ENCODE data around the gene PRXL2A. TPM values are rescaled to one million over a fixed set of nuclear protein-coding genes. Genes with fewer than 3 reads are reported as not detected.

PRXL2A gene
- total RNA-seq, 1 donor from 2014 or later, result 29.9 TPM

DNA sequence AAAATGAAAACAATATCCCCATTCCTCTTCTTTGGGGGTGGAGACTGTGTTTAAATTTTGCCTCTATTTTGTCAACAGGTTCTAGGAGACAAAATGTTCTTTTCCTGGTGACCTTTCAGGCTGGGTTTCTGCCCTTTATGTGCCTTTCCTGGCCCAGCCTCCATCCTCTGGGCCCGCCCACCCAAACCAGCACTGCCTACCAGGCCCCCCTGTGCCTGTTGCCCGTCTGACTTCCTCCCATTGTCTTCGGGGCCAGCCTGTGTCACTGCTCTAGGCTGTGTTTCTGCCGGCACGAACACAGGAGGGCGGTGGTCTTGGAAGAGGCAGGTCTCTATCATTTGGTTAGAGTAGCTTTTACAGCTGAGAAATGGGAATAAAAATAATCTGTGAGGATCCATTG lies 59.7 kb downstream of the PRXL2A start:
- Histone ChIP-seq H3K4me3 (ENCODE audit: insufficient read depth, low read depth, low read length) (no peak overlapping the region), H3K4me2 (ENCODE audit: low read length) (no peak overlapping the region), H2AFZ (ENCODE audit: low read depth, low read length) (no peak overlapping the region), H4K20me1 (ENCODE audit: insufficient read depth, low read length) (peaks cover 78% of the 10 kb centered on the region), H3K27ac (ENCODE audit: low read depth, low read length) (no peak overlapping the region), H3K36me3 (ENCODE audit: insufficient read depth, low read length) (peaks cover 9% of the 10 kb centered on the region), H3K79me2 (ENCODE audit: insufficient read depth, low read length) (peaks cover 96% of the 10 kb centered on the region), H3K4me1 (ENCODE audit: insufficient read depth, low read length) (peaks cover 59% of the 10 kb centered on the region), H3K27me3 (ENCODE audit: insufficient read depth, low read length) (no peaks in the 10 kb centered on the region), H3K9ac (ENCODE audit: low read length) (no peak overlapping the region), H3K9me3 (ENCODE audit: insufficient read depth, low read depth, low read length) (no peaks in the 10 kb centered on the region)
- no peak for TF ChIP-seq EZH2 (IDR thresholded peaks at IDR 0.05; ENCODE audit: insufficient read depth, low read length)
- TF ChIP-seq, protein P1, sequence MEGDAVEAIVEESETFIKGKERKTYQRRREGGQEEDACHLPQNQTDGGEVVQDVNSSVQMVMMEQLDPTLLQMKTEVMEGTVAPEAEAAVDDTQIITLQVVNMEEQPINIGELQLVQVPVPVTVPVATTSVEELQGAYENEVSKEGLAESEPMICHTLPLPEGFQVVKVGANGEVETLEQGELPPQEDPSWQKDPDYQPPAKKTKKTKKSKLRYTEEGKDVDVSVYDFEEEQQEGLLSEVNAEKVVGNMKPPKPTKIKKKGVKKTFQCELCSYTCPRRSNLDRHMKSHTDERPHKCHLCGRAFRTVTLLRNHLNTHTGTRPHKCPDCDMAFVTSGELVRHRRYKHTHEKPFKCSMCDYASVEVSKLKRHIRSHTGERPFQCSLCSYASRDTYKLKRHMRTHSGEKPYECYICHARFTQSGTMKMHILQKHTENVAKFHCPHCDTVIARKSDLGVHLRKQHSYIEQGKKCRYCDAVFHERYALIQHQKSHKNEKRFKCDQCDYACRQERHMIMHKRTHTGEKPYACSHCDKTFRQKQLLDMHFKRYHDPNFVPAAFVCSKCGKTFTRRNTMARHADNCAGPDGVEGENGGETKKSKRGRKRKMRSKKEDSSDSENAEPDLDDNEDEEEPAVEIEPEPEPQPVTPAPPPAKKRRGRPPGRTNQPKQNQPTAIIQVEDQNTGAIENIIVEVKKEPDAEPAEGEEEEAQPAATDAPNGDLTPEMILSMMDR (IDR thresholded peaks at IDR 0.05; ENCODE audit: insufficient read depth, low read depth, low read length), result no peak
- Mint-ChIP-seq H3K36me3 (ENCODE audit: low read depth, unreplicated experiment) (peaks cover 14% of the 10 kb centered on the region), H3K4me1 (ENCODE audit: low read depth, unreplicated experiment) (peaks cover 80% of the 10 kb centered on the region), H3K27me3 (ENCODE audit: low read depth, unreplicated experiment) (no peaks in the 10 kb centered on the region), H3K4me3 (ENCODE audit: unreplicated experiment) (no peak overlapping the region), H3K27ac (ENCODE audit: unreplicated experiment) (no peak overlapping the region), H3K9me3 (ENCODE audit: unreplicated experiment) (no peaks in the 10 kb centered on the region)
- FAIRE-seq, result no peak
- no peak for DNase-seq (ENCODE audit: low read depth)

DNA sequence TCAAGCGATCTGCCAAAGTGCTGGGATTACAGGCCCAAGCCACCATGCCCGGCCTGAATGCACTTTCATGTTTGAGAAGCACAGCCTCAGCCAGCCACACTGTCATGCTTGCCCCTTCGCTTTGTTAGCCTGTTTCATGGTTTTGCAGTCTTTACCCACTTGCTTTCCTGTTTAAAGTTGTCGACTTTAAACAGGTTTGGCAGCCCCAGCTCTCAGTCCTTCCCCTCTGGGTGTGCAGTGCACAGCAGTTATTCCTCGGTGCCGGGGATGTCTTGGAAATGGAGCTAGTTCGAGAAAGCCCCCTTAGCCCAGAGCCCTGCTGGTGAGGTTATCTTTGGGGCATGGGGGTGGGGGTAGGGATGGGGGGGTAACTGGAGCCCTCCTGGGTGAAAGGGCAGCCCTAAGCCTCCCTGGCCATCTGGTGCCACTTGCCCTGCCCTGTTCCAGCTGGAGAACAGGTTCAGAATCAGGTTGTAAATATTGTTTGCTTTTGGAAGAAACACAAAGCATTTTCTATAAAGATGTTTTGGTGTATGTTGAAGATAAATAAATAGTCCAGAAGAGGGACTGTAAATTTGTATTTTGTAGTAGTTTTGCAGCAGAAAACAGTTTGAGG lies 60.6 kb downstream of the PRXL2A start:
- H3K27ac Mint-ChIP-seq (ENCODE audit: unreplicated experiment), result no peak overlapping the region
- peaks cover 9% of the 10 kb centered on the region for H3K36me3 ChIP-seq (ENCODE audit: insufficient read depth, low read length)

DNA sequence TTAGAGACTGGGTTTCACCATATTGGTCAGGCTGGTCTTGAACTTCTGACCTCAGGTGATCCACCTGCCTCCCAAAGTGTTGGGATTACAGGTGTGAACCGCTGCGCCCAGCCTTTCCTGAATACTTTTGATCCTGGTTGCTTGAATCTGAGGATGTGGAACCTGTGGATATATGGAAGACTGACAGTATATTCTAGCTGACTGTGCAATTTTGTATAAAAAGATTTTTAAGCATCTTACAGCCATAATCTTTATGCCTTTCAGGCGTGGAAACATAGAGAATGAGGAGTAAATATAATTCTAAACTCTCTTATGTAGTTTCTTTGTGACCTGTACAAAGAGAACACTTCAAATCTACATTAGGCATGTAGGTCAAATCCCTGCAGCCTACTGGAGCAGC lies 61.9 kb downstream of the PRXL2A start:
- Histone ChIP-seq H3K4me3 (ENCODE audit: insufficient read depth, low read depth, low read length) (no peak overlapping the region), H3K4me2 (ENCODE audit: low read length) (no peak overlapping the region), H4K20me1 (ENCODE audit: insufficient read depth, low read length) (peaks cover 77% of the 10 kb centered on the region), H3K4me1 (ENCODE audit: insufficient read depth, low read length) (peaks cover 49% of the 10 kb centered on the region), H3K27me3 (ENCODE audit: insufficient read depth, low read length) (no peaks in the 10 kb centered on the region), H3K36me3 (ENCODE audit: insufficient read depth, low read length) (peaks cover 9% of the 10 kb centered on the region), H3K9me3 (ENCODE audit: insufficient read depth, low read depth, low read length) (no peaks in the 10 kb centered on the region), H3K27ac (ENCODE audit: low read depth, low read length) (no peak overlapping the region), H3K79me2 (ENCODE audit: insufficient read depth, low read length) (peaks cover 96% of the 10 kb centered on the region), H2AFZ (ENCODE audit: low read depth, low read length) (no peak overlapping the region), H3K9ac (ENCODE audit: low read length) (no peak overlapping the region)
- no peak overlapping the region for H3K4me3 Mint-ChIP-seq (ENCODE audit: unreplicated experiment)
- FAIRE-seq, result no peak
- no peaks in the 10 kb centered on the region for H3K9me3 Mint-ChIP-seq (ENCODE audit: unreplicated experiment)
- H3K4me1 Mint-ChIP-seq (ENCODE audit: low read depth, unreplicated experiment), result peaks cover 74% of the 10 kb centered on the region
- TF ChIP-seq, protein P1 (IDR thresholded peaks at IDR 0.05; ENCODE audit: insufficient read depth, low read depth, low read length), result no peak
- TF ChIP-seq EZH2 (IDR thresholded peaks at IDR 0.05; ENCODE audit: insufficient read depth, low read length), result no peak
- no peak overlapping the region for H3K27ac Mint-ChIP-seq (ENCODE audit: unreplicated experiment)
- DNase-seq (ENCODE audit: low read depth), result no peak
- no peaks in the 10 kb centered on the region for H3K27me3 Mint-ChIP-seq (ENCODE audit: low read depth, unreplicated experiment)
- peaks cover 14% of the 10 kb centered on the region for H3K36me3 Mint-ChIP-seq (ENCODE audit: low read depth, unreplicated experiment)

More for the DNA sequence above, 60.6 kb downstream of the PRXL2A start:
- H3K9ac ChIP-seq (ENCODE audit: low read length), result no peak overlapping the region
- Mint-ChIP-seq H3K36me3 (ENCODE audit: low read depth, unreplicated experiment) (peaks cover 14% of the 10 kb centered on the region), H3K4me3 (ENCODE audit: unreplicated experiment) (no peak overlapping the region), H3K27me3 (ENCODE audit: low read depth, unreplicated experiment) (no peaks in the 10 kb centered on the region), H3K9me3 (ENCODE audit: unreplicated experiment) (no peaks in the 10 kb centered on the region), H3K4me1 (ENCODE audit: low read depth, unreplicated experiment) (peaks cover 75% of the 10 kb centered on the region)
- peaks cover 59% of the 10 kb centered on the region for H3K4me1 ChIP-seq (ENCODE audit: insufficient read depth, low read length)
- TF ChIP-seq, protein P1 (IDR thresholded peaks at IDR 0.05; ENCODE audit: insufficient read depth, low read depth, low read length), result no peak
- H3K79me2 ChIP-seq (ENCODE audit: insufficient read depth, low read length), result peaks cover 96% of the 10 kb centered on the region
- H3K9me3 ChIP-seq (ENCODE audit: insufficient read depth, low read depth, low read length), result no peaks in the 10 kb centered on the region
- FAIRE-seq (no peak), DNase-seq (ENCODE audit: low read depth) (no peak)
- no peak overlapping the region for H3K4me3 ChIP-seq (ENCODE audit: insufficient read depth, low read depth, low read length)
- no peak overlapping the region for H2AFZ ChIP-seq (ENCODE audit: low read depth, low read length)
- no peaks in the 10 kb centered on the region for H3K27me3 ChIP-seq (ENCODE audit: insufficient read depth, low read length)
- peaks cover 76% of the 10 kb centered on the region for H4K20me1 ChIP-seq (ENCODE audit: insufficient read depth, low read length)
- no peak overlapping the region for H3K27ac ChIP-seq (ENCODE audit: low read depth, low read length)
- no peak overlapping the region for H3K4me2 ChIP-seq (ENCODE audit: low read length)
